Hepatocyte (in vitro differentiated cells): ENCODE results near the gene TBC1D21. TPM values are rescaled to one million over a fixed set of nuclear protein-coding genes. Genes with fewer than 3 reads are reported as not detected.

Source experiments
- DNase-seq: peaks from one replicate; pipeline ENCODE4 v3.0.0-alpha.2; 2016; ENCODE audit warnings: low spot score
- H2AFZ ChIP-seq: fragments of 200-600 bp; sonication (generic); 2 replicates; pipeline ENCODE4 v1.6.0; 2016; ENCODE audit warnings: antibody characterized with exemption, mild to moderate bottlenecking
- H3K27ac ChIP-seq: fragments of 200-600 bp; sonication (generic); 2 replicates; pipeline ENCODE4 v1.5.1; 2016; ENCODE audit warnings: mild to moderate bottlenecking
- H3K27me3 ChIP-seq: fragments of 200-600 bp; sonication (generic); 2 replicates; pipeline ENCODE4 v1.6.1; 2016
- H3K36me3 ChIP-seq: fragments of 200-600 bp; sonication (generic); replicated peaks from 2 replicates; pipeline ENCODE4 v1.5.1; 2016; ENCODE audit warnings: low read depth; ENCODE audit not compliant: insufficient read depth
- H3K4me1 ChIP-seq: fragments of 200-600 bp; sonication (generic); 2 replicates; pipeline ENCODE4 v1.5.1; 2016; ENCODE audit warnings: mild to moderate bottlenecking, moderate library complexity; ENCODE audit not compliant: insufficient read depth
- H3K4me2 ChIP-seq: fragments of 200-600 bp; sonication (generic); 2 replicates; pipeline ENCODE4 v1.6.0; 2016
- H3K4me3 ChIP-seq: fragments of 200-600 bp; sonication (generic); 2 replicates; pipeline ENCODE4 v1.5.1; 2016; ENCODE audit warnings: mild to moderate bottlenecking
- H3K79me2 ChIP-seq: fragments of 200-600 bp; sonication (generic); 2 replicates; pipeline ENCODE4 v1.6.0; 2017; ENCODE audit warnings: mild to moderate bottlenecking
- H3K9me2 ChIP-seq: fragments of 200-600 bp; sonication (generic); replicated peaks from 2 replicates; pipeline ENCODE4 v1.6.0; 2017; ENCODE audit warnings: mild to moderate bottlenecking; ENCODE audit not compliant: insufficient read depth
- H3K9me3 ChIP-seq: fragments of 200-600 bp; sonication (generic); 2 replicates; pipeline ENCODE4 v1.5.1; 2016; ENCODE audit warnings: low read depth, mild to moderate bottlenecking
- H4K20me1 ChIP-seq: fragments of 200-600 bp; sonication (generic); 2 replicates; pipeline ENCODE4 v1.6.0; 2016; ENCODE audit warnings: mild to moderate bottlenecking; ENCODE audit not compliant: insufficient read depth, poor library complexity, severe bottlenecking
- EZH2 ChIP-seq: fragments of 200-600 bp; sonication (generic); IDR thresholded peaks from 2 replicates; pipeline ENCODE4 v1.6.1; 2016; ENCODE audit warnings: antibody characterized with exemption, mild to moderate bottlenecking, borderline replicate concordance
- EZH2phosphoT487 ChIP-seq: fragments of 200-600 bp; sonication (generic); IDR thresholded peaks from one replicate; pipeline ENCODE4 v1.6.1; 2018; ENCODE audit warnings: antibody characterized with exemption, mild to moderate bottlenecking, low read depth, moderate library complexity; ENCODE audit not compliant: unreplicated experiment, severe bottlenecking
- WGBS: methylation state at CpG from one replicate; pipeline ENCODE4 v1.1.6; 2016; ENCODE audit warnings: low lambda C conversion rate; ENCODE audit errors: missing lambda C conversion rate; 5-methylcytosine and 5-hydroxymethylcytosine counted together
- polyA plus RNA-seq: library from polyadenylated mRNA; unstranded; fragments of >200 nt; fragmentation: Nextera tagmentation; extraction: Ambion mirVana; gene quantifications from 2 replicates; pipeline ENCODE4 v1.2.1, GENCODE V29; 2016
- total RNA-seq: library from RNA; depleted of rRNA; stranded (reverse); fragments of >200 nt; gene quantifications from 2 replicates; pipeline ENCODE4 v1.2.3, GENCODE V29; 2014
- TF ChIP-seq, protein P1 (sequence below): fragments of 200-600 bp; sonication (generic); IDR thresholded peaks from 2 replicates; pipeline ENCODE4 v1.5.1; 2016; ENCODE audit warnings: antibody characterized with exemption, mild to moderate bottlenecking; ENCODE audit not compliant: poor library complexity

The TBC1D21 gene
- total and polyA plus RNA-seq, 2 experiments from 2014 or later: not detected

DNA sequence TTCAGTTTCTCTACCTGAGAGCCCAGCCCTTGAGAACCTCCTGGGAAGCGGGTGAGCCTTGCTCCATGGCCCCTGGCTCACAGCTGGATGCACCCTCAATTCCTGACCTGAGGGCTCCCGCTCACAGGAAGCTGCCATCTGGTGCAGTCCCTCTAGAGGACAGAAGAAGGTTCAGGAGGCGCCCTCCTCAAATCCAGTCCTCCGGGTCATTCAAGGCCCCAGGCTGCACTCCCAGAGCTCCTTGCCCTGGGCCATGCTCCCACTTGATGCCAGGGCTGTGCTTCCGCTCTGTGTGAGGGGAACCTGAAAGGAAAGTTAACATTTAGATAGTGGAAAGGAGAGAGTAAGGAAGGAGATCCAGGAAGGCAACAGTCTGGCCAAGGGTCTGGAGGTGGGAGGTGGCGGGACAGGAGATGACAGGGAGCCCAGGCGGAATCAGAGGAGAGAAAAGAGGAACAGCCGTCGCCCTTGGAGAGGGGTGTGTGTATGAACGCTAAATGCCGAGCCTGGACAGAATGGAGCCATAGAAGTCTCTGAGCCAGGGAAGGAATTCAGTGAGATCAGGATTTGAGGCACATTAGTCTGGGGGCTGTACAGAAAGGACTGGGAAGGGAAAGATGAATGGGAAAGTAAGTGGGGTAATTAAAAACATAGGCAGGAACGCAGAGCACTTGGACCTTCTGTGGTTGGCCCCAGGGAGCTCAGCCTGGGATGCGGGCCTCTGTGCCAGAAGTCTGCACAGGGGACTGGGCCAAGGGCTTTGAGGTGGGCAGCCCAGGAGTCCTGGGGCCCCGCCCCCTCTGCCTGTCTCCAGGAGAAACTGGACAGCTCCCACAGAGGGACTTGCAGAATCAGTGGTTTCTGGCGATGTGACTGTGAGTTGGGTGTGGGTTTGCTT, 26.1 kb downstream of the TBC1D21 start:
- no peaks in the 10 kb centered on the region for H4K20me1 ChIP-seq
- H3K27ac ChIP-seq: no peak overlapping the region
- TF ChIP-seq EZH2: no peak
- TF ChIP-seq EZH2phosphoT487: no peak
- TF ChIP-seq, protein P1, sequence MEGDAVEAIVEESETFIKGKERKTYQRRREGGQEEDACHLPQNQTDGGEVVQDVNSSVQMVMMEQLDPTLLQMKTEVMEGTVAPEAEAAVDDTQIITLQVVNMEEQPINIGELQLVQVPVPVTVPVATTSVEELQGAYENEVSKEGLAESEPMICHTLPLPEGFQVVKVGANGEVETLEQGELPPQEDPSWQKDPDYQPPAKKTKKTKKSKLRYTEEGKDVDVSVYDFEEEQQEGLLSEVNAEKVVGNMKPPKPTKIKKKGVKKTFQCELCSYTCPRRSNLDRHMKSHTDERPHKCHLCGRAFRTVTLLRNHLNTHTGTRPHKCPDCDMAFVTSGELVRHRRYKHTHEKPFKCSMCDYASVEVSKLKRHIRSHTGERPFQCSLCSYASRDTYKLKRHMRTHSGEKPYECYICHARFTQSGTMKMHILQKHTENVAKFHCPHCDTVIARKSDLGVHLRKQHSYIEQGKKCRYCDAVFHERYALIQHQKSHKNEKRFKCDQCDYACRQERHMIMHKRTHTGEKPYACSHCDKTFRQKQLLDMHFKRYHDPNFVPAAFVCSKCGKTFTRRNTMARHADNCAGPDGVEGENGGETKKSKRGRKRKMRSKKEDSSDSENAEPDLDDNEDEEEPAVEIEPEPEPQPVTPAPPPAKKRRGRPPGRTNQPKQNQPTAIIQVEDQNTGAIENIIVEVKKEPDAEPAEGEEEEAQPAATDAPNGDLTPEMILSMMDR: no peak
- no peaks in the 10 kb centered on the region for H3K36me3 ChIP-seq
- H3K4me1 ChIP-seq: no peaks in the 10 kb centered on the region
- no peak overlapping the region for H3K4me3 ChIP-seq
- H3K9me2 ChIP-seq: no peaks in the 10 kb centered on the region
- H2AFZ ChIP-seq: no peak overlapping the region
- H3K4me2 ChIP-seq: no peak overlapping the region
- H3K9me3 ChIP-seq: no peaks in the 10 kb centered on the region
- no peak for DNase-seq
- 78% methylated on average over 15 of the region's 15 CpGs for WGBS
- H3K79me2 ChIP-seq: no peaks in the 10 kb centered on the region
- H3K27me3 ChIP-seq: no peaks in the 10 kb centered on the region

DNA sequence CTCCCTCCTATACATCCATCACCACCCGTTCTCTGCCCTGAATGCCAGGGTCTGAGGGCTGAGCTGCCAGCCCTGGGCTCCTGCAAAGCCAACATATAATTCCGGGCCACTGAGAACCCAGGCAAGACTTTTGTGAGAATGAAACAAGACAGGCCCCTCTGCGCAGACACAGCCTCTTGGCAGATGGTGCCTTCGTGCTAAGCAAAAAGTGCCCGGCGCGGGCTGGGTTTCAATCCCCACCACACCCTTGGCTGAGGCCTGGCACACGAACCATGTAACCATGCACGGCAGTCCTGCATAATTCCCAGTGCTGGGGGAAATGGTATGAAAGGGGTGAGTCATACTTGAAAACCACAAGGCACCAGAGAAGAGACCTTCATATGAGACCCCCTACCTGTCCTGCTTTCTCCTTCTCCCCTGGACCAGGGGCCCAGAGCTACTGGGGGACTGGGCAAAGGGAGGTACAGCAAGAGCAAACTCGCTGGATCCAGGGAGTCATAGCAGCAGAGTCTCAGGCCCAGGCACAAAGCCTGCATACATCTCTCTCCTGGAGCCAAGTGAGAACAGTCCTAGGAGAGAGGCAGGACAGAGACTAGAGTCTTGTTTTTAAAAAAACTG, 26.8 kb downstream of the TBC1D21 start:
- Histone ChIP-seq H4K20me1 (no peaks in the 10 kb centered on the region), H3K4me1 (no peaks in the 10 kb centered on the region), H3K36me3 (no peaks in the 10 kb centered on the region), H2AFZ (no peak overlapping the region), H3K4me2 (no peak overlapping the region), H3K9me2 (no peaks in the 10 kb centered on the region), H3K27me3 (no peaks in the 10 kb centered on the region), H3K27ac (no peak overlapping the region), H3K4me3 (no peak overlapping the region), H3K79me2 (no peaks in the 10 kb centered on the region), H3K9me3 (no peaks in the 10 kb centered on the region)
- DNase-seq: no peak
- TF ChIP-seq EZH2 (no peak), EZH2phosphoT487 (no peak)
- TF ChIP-seq, protein P1: no peak
- whole genome bisulfite sequencing: 86% methylated on average over 10 of the region's 10 CpGs

DNA sequence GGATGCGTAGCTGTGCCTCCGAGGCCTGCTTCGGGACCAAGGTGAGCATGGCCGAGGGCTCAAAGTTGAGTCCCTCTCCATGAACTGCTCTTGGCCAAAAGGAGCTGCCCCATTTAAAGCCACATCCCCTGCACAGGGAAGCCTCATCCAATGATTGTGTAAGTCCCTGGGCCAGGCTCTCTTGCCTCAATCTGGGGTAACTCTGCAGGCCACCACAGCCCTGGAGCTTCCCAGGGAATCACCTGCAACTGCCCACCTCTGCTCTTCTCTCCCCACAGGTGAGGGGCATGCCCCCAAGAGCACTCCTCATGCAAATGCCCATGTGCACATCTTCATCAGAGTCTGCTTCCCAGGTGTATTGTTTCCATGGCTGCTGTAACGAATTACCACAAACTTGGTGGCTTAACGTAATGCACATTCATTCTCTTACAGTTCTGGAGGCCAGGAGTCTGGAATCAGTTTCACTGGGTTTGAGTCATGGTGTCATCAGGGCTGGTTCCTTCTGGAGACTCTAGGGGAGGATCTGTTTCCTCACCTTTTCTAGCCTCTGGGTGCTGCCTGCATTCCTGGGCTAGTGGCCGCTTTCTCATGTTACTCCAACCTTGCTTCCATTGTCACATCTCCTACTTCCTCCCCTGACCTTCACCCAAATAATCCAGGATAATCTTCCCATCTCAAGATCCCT, 27.9 kb downstream of the TBC1D21 start:
- no peaks in the 10 kb centered on the region for H4K20me1 ChIP-seq
- TF ChIP-seq EZH2: no peak
- TF ChIP-seq, protein P1: no peak
- TF ChIP-seq EZH2phosphoT487: no peak
- H3K9me3 ChIP-seq: no peaks in the 10 kb centered on the region
- H3K27ac ChIP-seq: no peak overlapping the region
- no peak overlapping the region for H2AFZ ChIP-seq
- no peak overlapping the region for H3K4me3 ChIP-seq
- 95% methylated on average over 7 of the region's 7 CpGs for WGBS
- no peaks in the 10 kb centered on the region for H3K4me1 ChIP-seq
- H3K36me3 ChIP-seq: no peaks in the 10 kb centered on the region
- H3K79me2 ChIP-seq: no peaks in the 10 kb centered on the region
- H3K4me2 ChIP-seq: no peak overlapping the region
- H3K9me2 ChIP-seq: no peaks in the 10 kb centered on the region
- DNase-seq: no peak
- H3K27me3 ChIP-seq: no peaks in the 10 kb centered on the region
